Trophoblast cell (in vitro differentiated cells and primary cell): ENCODE measurements around the gene KANK4.

ENCODE experiments used
- DNase-seq, 2 donors: peaks; one replicate each; pipeline ENCODE4 v3.0.0-alpha.2; 2016
- H2AFZ ChIP-seq: 2 replicates; pipeline ENCODE4 v1.6.1; 2013; ENCODE audit warnings: low read length, moderate library complexity, mild to moderate bottlenecking; ENCODE audit not compliant: insufficient read depth, poor library complexity
- H2AK5ac ChIP-seq: 2 replicates; pipeline ENCODE4 v1.6.1; 2013; ENCODE audit warnings: mild to moderate bottlenecking, low read length
- H2BK120ac ChIP-seq: 2 replicates; pipeline ENCODE4 v1.6.1; 2013; ENCODE audit warnings: low read length, mild to moderate bottlenecking, moderate library complexity; ENCODE audit not compliant: insufficient read depth, poor library complexity
- H2BK12ac ChIP-seq: 2 replicates; pipeline ENCODE4 v1.6.1; 2013; ENCODE audit warnings: mild to moderate bottlenecking, low read length, moderate library complexity
- H2BK5ac ChIP-seq: 2 replicates; pipeline ENCODE4 v1.6.1; 2013; ENCODE audit warnings: low read length, low read depth, moderate library complexity, mild to moderate bottlenecking; ENCODE audit not compliant: poor library complexity
- H3K14ac ChIP-seq: 2 replicates; pipeline ENCODE4 v1.6.1; 2013; ENCODE audit warnings: mild to moderate bottlenecking, low read length
- H3K18ac ChIP-seq: 2 replicates; pipeline ENCODE4 v1.6.1; 2013; ENCODE audit warnings: mild to moderate bottlenecking, low read length
- H3K23ac ChIP-seq: 2 replicates; pipeline ENCODE4 v1.6.1; 2013; ENCODE audit warnings: low read length
- H3K27ac ChIP-seq: 2 replicates; pipeline ENCODE4 v1.5.1; 2013; ENCODE audit warnings: low read depth, mild to moderate bottlenecking, inconsistent platforms, low read length, moderate library complexity
- H3K27me3 ChIP-seq: 2 replicates; pipeline ENCODE4 v1.6.1; 2013; ENCODE audit warnings: inconsistent platforms, mild to moderate bottlenecking, low read length, moderate library complexity; ENCODE audit not compliant: insufficient read depth
- H3K36me3 ChIP-seq, 2 experiments: 1 replicate in 1 of 2; 2 replicates in 1 of 2; pipeline ENCODE4 v1.6.1; 2013; ENCODE audit warnings: low read length in 2 of 2, mild to moderate bottlenecking in 2 of 2, moderate library complexity in 1 of 2; ENCODE audit not compliant: insufficient read depth in 2 of 2, control insufficient read depth in 1 of 2
- H3K4ac ChIP-seq: 2 replicates; pipeline ENCODE4 v1.6.1; 2013; ENCODE audit warnings: low read depth, mild to moderate bottlenecking, low read length, moderate library complexity
- H3K4me1 ChIP-seq, 2 experiments: 1 replicate in 1 of 2; 2 replicates in 1 of 2; pipeline ENCODE4 v1.6.1; 2013; ENCODE audit warnings: low read length in 2 of 2, mild to moderate bottlenecking in 2 of 2, moderate library complexity in 1 of 2; ENCODE audit not compliant: insufficient read depth in 2 of 2, control insufficient read depth in 1 of 2
- H3K4me2 ChIP-seq: 2 replicates; pipeline ENCODE4 v1.6.1; 2013; ENCODE audit warnings: inconsistent platforms, mild to moderate bottlenecking, low read length, moderate library complexity
- H3K4me3 ChIP-seq: 2 replicates; pipeline ENCODE4 v1.5.1; 2013; ENCODE audit warnings: mild to moderate bottlenecking, low read depth, low read length, inconsistent platforms
- H3K79me1 ChIP-seq: one replicate; pipeline ENCODE4 v1.6.1; 2013; ENCODE audit warnings: low read length
- H3K79me2 ChIP-seq: 2 replicates; pipeline ENCODE4 v1.6.1; 2013; ENCODE audit warnings: low read length, mild to moderate bottlenecking; ENCODE audit not compliant: control insufficient read depth, insufficient read depth, poor library complexity
- H3K9ac ChIP-seq: 2 replicates; pipeline ENCODE4 v1.6.1; 2013; ENCODE audit warnings: mild to moderate bottlenecking, low read length
- H3K9me3 ChIP-seq: 2 replicates; pipeline ENCODE4 v1.6.1; 2013; ENCODE audit warnings: low read depth, mild to moderate bottlenecking, control low read depth, inconsistent platforms, low read length; ENCODE audit not compliant: insufficient read depth
- H4K12ac ChIP-seq: 2 replicates; pipeline ENCODE4 v1.6.1; 2013; ENCODE audit warnings: low read depth, mild to moderate bottlenecking, low read length, moderate library complexity
- H4K8ac ChIP-seq: 2 replicates; pipeline ENCODE4 v1.6.1; 2013; ENCODE audit warnings: low read depth, mild to moderate bottlenecking, low read length, moderate library complexity
- H4K91ac ChIP-seq: one replicate; pipeline ENCODE4 v1.6.1; 2013; ENCODE audit warnings: low read depth, mild to moderate bottlenecking, low read length, moderate library complexity
- WGBS: extraction: QIAGEN DNeasy Blood & Tissue Kit; methylation state at CpG from one replicate; pipeline ENCODE4 v1.1.7; 2013; ENCODE audit warnings: missing lambda C conversion rate; ENCODE audit not compliant: insufficient read length, insufficient coverage; ENCODE audit errors: extremely low coverage; 5-methylcytosine and 5-hydroxymethylcytosine counted together

Gene KANK4

DNA sequence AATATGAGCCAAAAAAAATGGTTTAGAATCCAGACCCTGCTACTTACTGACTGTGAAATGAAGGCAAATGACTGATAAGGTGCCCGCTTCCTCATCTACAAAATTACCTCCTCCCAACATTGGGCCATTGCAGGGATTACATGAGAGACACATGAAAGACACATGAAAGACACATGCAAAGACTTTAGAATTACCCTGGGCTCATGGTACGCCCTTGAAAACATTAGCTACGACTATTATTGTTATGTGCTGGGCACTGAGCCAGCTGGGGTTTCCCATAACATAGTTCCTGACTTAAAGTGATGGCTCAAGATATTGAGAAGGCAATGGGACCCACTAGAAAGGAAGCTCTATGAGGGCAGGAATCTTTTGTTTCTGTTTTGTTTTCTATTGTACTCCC is 43.7 kb upstream of the KANK4 start:
- H3K18ac ChIP-seq = no peak overlapping the region
- peaks cover 3% of the 10 kb centered on the region for H3K9me3 ChIP-seq
- H3K27me3 ChIP-seq = no peaks in the 10 kb centered on the region
- H3K79me1 ChIP-seq = no peaks in the 10 kb centered on the region
- no peak overlapping the region for H3K4ac ChIP-seq
- H2BK120ac ChIP-seq = no peak overlapping the region
- H3K23ac ChIP-seq = no peak overlapping the region
- H3K79me2 ChIP-seq = no peaks in the 10 kb centered on the region
- peaks cover 0 to 2% of the 10 kb centered on the region in 2 experiments for H3K4me1 ChIP-seq
- no peak overlapping the region for H3K9ac ChIP-seq
- H2AK5ac ChIP-seq = no peak overlapping the region
- no peak overlapping the region for H2AFZ ChIP-seq
- H3K4me2 ChIP-seq = no peak overlapping the region
- H3K36me3 ChIP-seq = peaks cover 0 to 3% of the 10 kb centered on the region in 2 experiments
- no peak overlapping the region for H4K91ac ChIP-seq
- no peak overlapping the region for H4K12ac ChIP-seq
- H3K4me3 ChIP-seq = no peak overlapping the region
- no peak overlapping the region for H4K8ac ChIP-seq
- no CpG with 5 or more reads among the region's 3 CpGs for WGBS
- no peak for DNase-seq
- no peak overlapping the region for H3K27ac ChIP-seq
- H2BK12ac ChIP-seq = no peak overlapping the region
- H3K14ac ChIP-seq = no peak overlapping the region
- no peak overlapping the region for H2BK5ac ChIP-seq

DNA sequence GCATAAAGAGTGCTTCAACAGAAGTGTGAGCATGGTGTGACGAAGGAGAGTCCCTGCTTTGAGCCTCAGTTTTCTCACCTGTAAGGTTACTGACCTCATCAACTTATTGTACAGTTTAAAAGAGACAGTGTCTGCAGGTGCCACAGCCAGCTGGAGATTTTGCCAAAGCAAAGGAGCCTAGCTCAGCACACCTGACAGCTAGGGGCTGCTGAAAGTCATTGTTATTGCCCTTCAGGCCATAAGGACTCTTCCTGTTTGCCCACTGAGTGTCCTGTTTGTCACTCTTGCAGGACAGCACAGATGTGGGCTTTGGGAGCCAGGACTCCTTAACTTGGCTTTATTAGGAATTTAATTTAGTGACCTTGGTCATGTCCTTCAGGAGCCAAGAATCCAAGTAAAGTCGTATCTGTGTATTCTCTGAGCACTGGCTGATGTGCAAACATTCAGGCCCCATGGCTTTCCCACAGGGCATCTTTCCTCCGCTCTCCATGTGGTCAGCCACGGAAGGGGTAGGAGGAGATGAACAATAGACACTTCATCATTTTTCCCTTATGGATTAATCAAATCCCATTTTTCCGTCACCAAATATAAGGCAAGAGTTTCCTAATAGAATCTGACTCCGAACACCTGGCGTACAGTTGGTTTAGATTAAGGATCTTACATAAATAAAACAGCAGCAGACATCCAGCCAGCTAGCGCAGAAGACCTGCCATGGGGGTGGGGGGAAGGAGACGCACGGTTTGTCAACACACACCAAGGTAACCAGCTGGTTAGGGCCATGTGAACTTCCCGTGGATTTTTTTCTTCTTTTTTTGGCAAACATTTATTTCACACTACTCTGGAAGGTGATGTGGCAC is 43.1 kb upstream of the KANK4 start:
- no peak overlapping the region for H2BK12ac ChIP-seq
- no peak overlapping the region for H3K18ac ChIP-seq
- no CpG with 5 or more reads among the region's 11 CpGs for WGBS
- H3K79me2 ChIP-seq = no peaks in the 10 kb centered on the region
- H2BK5ac ChIP-seq = no peak overlapping the region
- H2BK120ac ChIP-seq = no peak overlapping the region
- no peak overlapping the region for H4K91ac ChIP-seq
- peaks cover 3% of the 10 kb centered on the region for H3K9me3 ChIP-seq
- no peak overlapping the region for H3K4me2 ChIP-seq
- no peak overlapping the region for H2AFZ ChIP-seq
- no peaks in the 10 kb centered on the region for H3K27me3 ChIP-seq
- no peak overlapping the region for H3K4me3 ChIP-seq
- H3K36me3 ChIP-seq = peaks cover 0 to 3% of the 10 kb centered on the region in 2 experiments
- H4K8ac ChIP-seq = no peak overlapping the region
- H3K4me1 ChIP-seq = peaks cover 0 to 2% of the 10 kb centered on the region in 2 experiments
- no peaks in the 10 kb centered on the region for H3K79me1 ChIP-seq
- no peak overlapping the region for H3K14ac ChIP-seq
- H3K27ac ChIP-seq = no peak overlapping the region
- H3K4ac ChIP-seq = no peak overlapping the region
- no peak overlapping the region for H4K12ac ChIP-seq
- H3K9ac ChIP-seq = no peak overlapping the region
- DNase-seq = no peak
- no peak overlapping the region for H3K23ac ChIP-seq
- no peak overlapping the region for H2AK5ac ChIP-seq

DNA sequence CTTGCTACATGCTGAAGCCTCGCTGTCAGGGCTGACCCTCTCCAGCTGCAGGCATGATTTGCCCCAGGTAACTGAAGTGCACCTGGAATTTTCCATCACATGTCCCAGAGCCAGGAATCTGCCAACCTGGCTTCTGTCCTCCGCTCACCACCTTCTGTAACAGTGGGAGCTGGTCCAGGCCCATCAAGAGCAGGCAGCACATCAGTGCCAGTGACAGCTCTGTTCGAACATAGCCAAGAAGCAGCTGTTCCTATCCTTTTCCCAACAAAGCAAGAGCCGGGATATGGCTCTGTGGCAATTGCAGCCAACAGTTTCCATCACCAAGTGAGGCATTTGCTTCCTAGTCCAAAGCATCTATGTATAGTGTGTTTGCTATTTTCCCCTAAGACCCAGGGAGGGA is 42.2 kb upstream of the KANK4 start:
- H4K12ac ChIP-seq = no peak overlapping the region
- WGBS = no CpG with 5 or more reads among the region's 4 CpGs

DNA sequence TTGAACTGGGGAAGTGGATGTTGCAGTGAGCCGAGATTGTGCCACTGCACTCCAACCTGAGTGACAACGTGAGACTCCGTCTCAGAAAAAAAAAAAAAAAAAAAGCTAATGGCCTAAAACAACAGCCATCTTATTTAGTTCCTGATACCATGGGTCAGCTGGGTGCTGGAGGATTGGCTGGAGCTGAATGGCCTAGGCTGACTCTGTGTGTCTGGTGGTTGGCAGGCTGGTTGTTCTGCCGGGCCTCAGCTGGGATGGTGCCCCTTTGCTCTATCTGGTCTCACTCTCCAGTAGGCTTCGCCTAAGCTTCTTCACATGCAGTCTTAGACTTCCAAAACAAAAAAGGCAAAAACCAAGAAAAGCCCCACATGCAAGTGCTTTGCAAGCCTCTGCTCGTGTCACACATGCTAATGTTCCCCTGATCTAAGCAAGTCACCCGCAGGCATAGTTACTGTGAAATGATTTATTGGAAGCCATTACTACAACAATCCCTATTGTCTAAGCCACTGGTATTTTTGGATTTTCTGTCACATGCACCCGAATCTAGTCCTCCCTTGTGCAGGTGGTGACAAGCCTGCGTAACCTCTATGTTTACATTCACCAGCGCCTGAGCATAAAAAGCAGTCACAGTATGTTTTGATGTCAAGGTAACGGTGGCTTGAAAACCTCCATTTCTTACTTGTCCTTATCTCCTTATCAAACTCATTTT is 39.6 kb upstream of the KANK4 start:
- Histone ChIP-seq H4K8ac (no peak overlapping the region), H3K9ac (no peak overlapping the region), H2AK5ac (no peak overlapping the region), H3K23ac (no peak overlapping the region), H3K4me2 (no peak overlapping the region), H3K18ac (no peak overlapping the region), H3K79me1 (no peaks in the 10 kb centered on the region), H3K14ac (no peak overlapping the region), H3K27me3 (no peaks in the 10 kb centered on the region), H3K27ac (no peak overlapping the region), H2BK5ac (no peak overlapping the region), H3K36me3 (no peaks in the 10 kb centered on the region), H2BK120ac (no peak overlapping the region), H2AFZ (no peak overlapping the region), H3K4me3 (no peak overlapping the region), H4K91ac (no peak overlapping the region), H4K12ac (no peak overlapping the region), H3K9me3 (no peaks in the 10 kb centered on the region), H2BK12ac (no peak overlapping the region), H3K4ac (no peak overlapping the region), H3K4me1 (peaks cover 0 to 2% of the 10 kb centered on the region in 2 experiments), H3K79me2 (no peaks in the 10 kb centered on the region)
- no CpG with 5 or more reads among the region's 11 CpGs for WGBS
- DNase-seq = peak; percentile 78 to 91

More for the DNA sequence above, 42.2 kb upstream of the KANK4 start:
- no peak overlapping the region for H2AK5ac ChIP-seq
- H3K4me2 ChIP-seq = no peak overlapping the region
- H3K9ac ChIP-seq = no peak overlapping the region
- no peak for DNase-seq
- no peaks in the 10 kb centered on the region for H3K79me1 ChIP-seq
- peaks cover 0 to 2% of the 10 kb centered on the region in 2 experiments for H3K4me1 ChIP-seq
- H3K14ac ChIP-seq = no peak overlapping the region
- H3K18ac ChIP-seq = no peak overlapping the region
- no peaks in the 10 kb centered on the region for H3K9me3 ChIP-seq
- no peaks in the 10 kb centered on the region for H3K27me3 ChIP-seq
- no peak overlapping the region for H3K4ac ChIP-seq
- no peak overlapping the region for H2BK120ac ChIP-seq
- no peak overlapping the region for H3K4me3 ChIP-seq
- H3K27ac ChIP-seq = no peak overlapping the region
- no peak overlapping the region for H4K91ac ChIP-seq
- no peak overlapping the region for H2BK12ac ChIP-seq
- H3K23ac ChIP-seq = no peak overlapping the region
- no peak overlapping the region for H2AFZ ChIP-seq
- no peaks in the 10 kb centered on the region for H3K79me2 ChIP-seq
- no peak overlapping the region for H4K8ac ChIP-seq
- H2BK5ac ChIP-seq = no peak overlapping the region
- no peaks in the 10 kb centered on the region for H3K36me3 ChIP-seq
